ENCODE data around the gene BBS7. TPM values are rescaled to one million over a fixed set of nuclear protein-coding genes. Genes with fewer than 3 reads are reported as not detected.

The BBS7 gene
- total RNA-seq, 1 experiment from 2014 or later = 20.5 TPM

DNA sequence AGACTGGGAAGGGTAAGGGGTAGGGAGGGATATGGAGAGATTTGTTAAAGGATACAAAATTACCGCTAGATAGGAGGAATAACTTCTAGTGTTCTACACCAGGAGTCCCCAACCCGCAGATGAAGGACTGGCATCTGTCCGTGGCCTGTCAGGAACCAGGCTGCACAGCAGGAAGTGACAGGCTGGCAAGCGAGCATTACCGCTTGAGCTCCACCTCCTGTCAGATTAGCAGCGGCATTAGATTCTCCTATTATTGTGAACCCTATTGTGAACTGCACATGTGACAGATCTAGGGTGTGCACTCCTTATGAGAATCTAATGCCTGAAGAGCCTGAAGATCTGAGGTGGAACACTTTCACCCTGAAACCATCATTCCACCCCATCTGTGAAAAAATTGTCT lies 27.9 kb upstream of the BBS7 start (continued):
- TF ChIP-seq, protein P1, sequence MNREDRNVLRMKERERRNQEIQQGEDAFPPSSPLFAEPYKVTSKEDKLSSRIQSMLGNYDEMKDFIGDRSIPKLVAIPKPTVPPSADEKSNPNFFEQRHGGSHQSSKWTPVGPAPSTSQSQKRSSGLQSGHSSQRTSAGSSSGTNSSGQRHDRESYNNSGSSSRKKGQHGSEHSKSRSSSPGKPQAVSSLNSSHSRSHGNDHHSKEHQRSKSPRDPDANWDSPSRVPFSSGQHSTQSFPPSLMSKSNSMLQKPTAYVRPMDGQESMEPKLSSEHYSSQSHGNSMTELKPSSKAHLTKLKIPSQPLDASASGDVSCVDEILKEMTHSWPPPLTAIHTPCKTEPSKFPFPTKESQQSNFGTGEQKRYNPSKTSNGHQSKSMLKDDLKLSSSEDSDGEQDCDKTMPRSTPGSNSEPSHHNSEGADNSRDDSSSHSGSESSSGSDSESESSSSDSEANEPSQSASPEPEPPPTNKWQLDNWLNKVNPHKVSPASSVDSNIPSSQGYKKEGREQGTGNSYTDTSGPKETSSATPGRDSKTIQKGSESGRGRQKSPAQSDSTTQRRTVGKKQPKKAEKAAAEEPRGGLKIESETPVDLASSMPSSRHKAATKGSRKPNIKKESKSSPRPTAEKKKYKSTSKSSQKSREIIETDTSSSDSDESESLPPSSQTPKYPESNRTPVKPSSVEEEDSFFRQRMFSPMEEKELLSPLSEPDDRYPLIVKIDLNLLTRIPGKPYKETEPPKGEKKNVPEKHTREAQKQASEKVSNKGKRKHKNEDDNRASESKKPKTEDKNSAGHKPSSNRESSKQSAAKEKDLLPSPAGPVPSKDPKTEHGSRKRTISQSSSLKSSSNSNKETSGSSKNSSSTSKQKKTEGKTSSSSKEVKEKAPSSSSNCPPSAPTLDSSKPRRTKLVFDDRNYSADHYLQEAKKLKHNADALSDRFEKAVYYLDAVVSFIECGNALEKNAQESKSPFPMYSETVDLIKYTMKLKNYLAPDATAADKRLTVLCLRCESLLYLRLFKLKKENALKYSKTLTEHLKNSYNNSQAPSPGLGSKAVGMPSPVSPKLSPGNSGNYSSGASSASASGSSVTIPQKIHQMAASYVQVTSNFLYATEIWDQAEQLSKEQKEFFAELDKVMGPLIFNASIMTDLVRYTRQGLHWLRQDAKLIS (CRISPR knock-in tag; IDR thresholded peaks at IDR 0.05; ENCODE audit: borderline replicate concordance) = no peak
- TF ChIP-seq GRHL2 (CRISPR knock-in tag; IDR thresholded peaks at IDR 0.05; ENCODE audit: insufficient replicate concordance, severe bottlenecking) (no peak), CREM (CRISPR knock-in tag; IDR thresholded peaks at IDR 0.05) (no peak)

DNA sequence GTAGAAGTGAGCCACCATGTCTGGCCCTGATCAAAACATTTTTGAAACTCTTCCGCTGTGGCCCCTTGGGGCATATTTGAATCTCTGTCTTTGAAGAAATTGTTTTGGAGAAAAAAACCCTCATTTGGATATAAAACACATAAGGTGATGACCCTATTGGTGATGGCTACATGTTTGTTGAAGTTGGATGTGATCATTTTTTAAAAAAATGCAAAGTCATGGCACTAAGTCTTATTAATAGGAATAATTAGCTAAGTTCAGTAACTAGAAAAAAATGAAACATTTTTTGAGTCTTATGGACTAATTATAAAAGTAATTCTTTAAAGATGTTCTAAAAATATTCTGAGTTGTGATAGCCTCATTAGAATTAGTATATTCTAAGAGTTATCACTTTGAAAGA lies 17.9 kb upstream of the BBS7 start:
- Mint-ChIP-seq H3K4me3 (no peak overlapping the region), H3K27me3 (ENCODE audit: low read depth) (no peaks in the 10 kb centered on the region; the same call in 1 of the 2 replicates), H3K9me3 (no peaks in the 10 kb centered on the region), H3K4me1 (0 out of 2 replicates have a peak, but pooled peaks cover 4% of the 10 kb centered on the region), H3K36me3 (no peaks in the 10 kb centered on the region), H3K27ac (no peak overlapping the region)
- DNase-seq (ENCODE audit: low spot score) = no peak
- ChIA-PET CTCF (no interaction called here), POLR2A (no interaction called here)
- ATAC-seq = no peak
- no peak for TF ChIP-seq FOXK1 (CRISPR knock-in tag; IDR thresholded peaks at IDR 0.05)
- TF ChIP-seq ATF1 (CRISPR knock-in tag; IDR thresholded peaks at IDR 0.05) = no peak
- TF ChIP-seq, protein P2, sequence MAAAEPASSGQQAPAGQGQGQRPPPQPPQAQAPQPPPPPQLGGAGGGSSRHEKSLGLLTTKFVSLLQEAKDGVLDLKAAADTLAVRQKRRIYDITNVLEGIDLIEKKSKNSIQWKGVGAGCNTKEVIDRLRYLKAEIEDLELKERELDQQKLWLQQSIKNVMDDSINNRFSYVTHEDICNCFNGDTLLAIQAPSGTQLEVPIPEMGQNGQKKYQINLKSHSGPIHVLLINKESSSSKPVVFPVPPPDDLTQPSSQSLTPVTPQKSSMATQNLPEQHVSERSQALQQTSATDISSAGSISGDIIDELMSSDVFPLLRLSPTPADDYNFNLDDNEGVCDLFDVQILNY (CRISPR knock-in tag; IDR thresholded peaks at IDR 0.05) = no peak
- no peak for TF ChIP-seq IRF2 (CRISPR knock-in tag; IDR thresholded peaks at IDR 0.05; ENCODE audit: borderline replicate concordance, low read depth)
- TF ChIP-seq, protein P3, sequence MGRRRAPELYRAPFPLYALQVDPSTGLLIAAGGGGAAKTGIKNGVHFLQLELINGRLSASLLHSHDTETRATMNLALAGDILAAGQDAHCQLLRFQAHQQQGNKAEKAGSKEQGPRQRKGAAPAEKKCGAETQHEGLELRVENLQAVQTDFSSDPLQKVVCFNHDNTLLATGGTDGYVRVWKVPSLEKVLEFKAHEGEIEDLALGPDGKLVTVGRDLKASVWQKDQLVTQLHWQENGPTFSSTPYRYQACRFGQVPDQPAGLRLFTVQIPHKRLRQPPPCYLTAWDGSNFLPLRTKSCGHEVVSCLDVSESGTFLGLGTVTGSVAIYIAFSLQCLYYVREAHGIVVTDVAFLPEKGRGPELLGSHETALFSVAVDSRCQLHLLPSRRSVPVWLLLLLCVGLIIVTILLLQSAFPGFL (CRISPR knock-in tag; IDR thresholded peaks at IDR 0.05; ENCODE audit: borderline replicate concordance) = no peak
- no peak for TF ChIP-seq GTF2I (CRISPR knock-in tag; conservative IDR thresholded peaks at IDR 0.05)
- TF ChIP-seq ZBTB21 (CRISPR knock-in tag; IDR thresholded peaks at IDR 0.05; ENCODE audit: borderline replicate concordance) = no peak
- TF ChIP-seq OVOL2 (CRISPR knock-in tag; IDR thresholded peaks at IDR 0.05; ENCODE audit: borderline replicate concordance) = no peak
- TF ChIP-seq, protein P4, sequence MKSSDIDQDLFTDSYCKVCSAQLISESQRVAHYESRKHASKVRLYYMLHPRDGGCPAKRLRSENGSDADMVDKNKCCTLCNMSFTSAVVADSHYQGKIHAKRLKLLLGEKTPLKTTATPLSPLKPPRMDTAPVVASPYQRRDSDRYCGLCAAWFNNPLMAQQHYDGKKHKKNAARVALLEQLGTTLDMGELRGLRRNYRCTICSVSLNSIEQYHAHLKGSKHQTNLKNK (CRISPR knock-in tag; IDR thresholded peaks at IDR 0.05) = no peak
- no peak for TF ChIP-seq NR3C1 (CRISPR knock-in tag; conservative IDR thresholded peaks at IDR 0.05; ENCODE audit: low read depth)
- no peak for TF ChIP-seq PRRX2 (CRISPR knock-in tag; IDR thresholded peaks at IDR 0.05)
- TF ChIP-seq, protein P5, sequence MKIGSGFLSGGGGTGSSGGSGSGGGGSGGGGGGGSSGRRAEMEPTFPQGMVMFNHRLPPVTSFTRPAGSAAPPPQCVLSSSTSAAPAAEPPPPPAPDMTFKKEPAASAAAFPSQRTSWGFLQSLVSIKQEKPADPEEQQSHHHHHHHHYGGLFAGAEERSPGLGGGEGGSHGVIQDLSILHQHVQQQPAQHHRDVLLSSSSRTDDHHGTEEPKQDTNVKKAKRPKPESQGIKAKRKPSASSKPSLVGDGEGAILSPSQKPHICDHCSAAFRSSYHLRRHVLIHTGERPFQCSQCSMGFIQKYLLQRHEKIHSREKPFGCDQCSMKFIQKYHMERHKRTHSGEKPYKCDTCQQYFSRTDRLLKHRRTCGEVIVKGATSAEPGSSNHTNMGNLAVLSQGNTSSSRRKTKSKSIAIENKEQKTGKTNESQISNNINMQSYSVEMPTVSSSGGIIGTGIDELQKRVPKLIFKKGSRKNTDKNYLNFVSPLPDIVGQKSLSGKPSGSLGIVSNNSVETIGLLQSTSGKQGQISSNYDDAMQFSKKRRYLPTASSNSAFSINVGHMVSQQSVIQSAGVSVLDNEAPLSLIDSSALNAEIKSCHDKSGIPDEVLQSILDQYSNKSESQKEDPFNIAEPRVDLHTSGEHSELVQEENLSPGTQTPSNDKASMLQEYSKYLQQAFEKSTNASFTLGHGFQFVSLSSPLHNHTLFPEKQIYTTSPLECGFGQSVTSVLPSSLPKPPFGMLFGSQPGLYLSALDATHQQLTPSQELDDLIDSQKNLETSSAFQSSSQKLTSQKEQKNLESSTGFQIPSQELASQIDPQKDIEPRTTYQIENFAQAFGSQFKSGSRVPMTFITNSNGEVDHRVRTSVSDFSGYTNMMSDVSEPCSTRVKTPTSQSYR (CRISPR knock-in tag; IDR thresholded peaks at IDR 0.05) = no peak
- TF ChIP-seq NFATC4 (CRISPR knock-in tag; IDR thresholded peaks at IDR 0.05) = no peak
- TF ChIP-seq, protein P6, sequence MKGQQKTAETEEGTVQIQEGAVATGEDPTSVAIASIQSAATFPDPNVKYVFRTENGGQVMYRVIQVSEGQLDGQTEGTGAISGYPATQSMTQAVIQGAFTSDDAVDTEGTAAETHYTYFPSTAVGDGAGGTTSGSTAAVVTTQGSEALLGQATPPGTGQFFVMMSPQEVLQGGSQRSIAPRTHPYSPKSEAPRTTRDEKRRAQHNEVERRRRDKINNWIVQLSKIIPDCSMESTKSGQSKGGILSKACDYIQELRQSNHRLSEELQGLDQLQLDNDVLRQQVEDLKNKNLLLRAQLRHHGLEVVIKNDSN (CRISPR knock-in tag; IDR thresholded peaks at IDR 0.05) = no peak
- TF ChIP-seq SMAD3 (CRISPR knock-in tag; IDR thresholded peaks at IDR 0.05; ENCODE audit: borderline replicate concordance) = no peak

Data from WTC11 (cell line).